HG03469 (cell line): ENCODE results near the gene FOXJ2.
"Not testable (repeated sequence)": the region's sequence is repeated elsewhere in the genome, so short reads cannot be mapped to it uniquely, and the experiment has no call there.

Experiments
- ATAC-seq: cut with Tn5 transposase; IDR thresholded peaks from one replicate; pipeline ENCODE4 v1.9.1; 2021; ENCODE audit warnings: mild to moderate bottlenecking, moderate library complexity, moderate number of reproducible peaks; ENCODE audit not compliant: unreplicated experiment

FOXJ2 gene

DNA sequence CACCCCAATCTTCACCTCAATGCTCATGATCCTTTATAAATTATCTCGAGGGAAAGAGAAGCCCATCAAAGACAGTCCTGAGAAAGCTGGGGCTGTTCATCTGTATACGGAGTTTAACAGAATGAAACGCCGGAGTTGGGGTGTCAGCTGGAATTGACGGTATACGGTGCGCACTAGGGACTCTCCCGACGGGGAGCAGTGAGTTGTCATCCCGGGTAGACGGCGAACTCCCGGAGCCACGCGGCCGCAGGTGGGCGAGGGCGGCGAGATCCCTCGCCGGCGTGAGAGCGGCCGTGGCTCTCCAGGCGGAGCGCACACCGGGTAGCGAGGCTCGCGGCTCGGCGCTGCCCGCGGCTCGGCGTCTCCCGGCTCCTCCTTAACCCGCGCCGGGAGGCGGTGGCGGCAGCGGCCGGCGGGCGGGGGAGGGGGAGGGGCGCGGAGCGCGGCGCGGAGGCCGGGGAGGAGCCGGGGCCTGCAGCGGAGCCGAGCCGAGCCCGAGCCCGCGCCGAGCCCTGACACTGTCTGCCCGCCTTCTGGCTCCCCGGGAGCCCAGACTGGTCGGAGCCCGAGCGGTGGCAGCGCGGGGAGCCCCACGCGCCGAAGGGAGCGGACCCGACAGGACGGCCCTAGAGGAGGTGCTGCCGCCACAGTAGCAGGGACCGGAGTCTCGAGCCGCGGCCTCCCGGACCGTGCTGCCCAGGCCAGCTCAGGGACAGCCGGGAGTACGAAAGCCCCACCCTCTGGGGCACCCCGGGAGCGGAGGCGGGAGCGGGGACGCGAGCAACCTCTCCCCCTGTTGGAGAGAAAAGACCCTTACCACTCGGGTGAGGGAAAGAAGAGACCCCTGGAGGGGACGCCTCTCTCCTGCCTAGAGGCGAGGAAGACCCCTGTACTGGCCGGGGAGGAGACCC, at the start of gene FOXJ2:
TSS of gene FOXJ2 (plus strand) at position 475 of the 911 bp plus-strand sequence. CDS start 7,117 bp downstream, outside the sequence.
- ATAC-seq = no peak

DNA sequence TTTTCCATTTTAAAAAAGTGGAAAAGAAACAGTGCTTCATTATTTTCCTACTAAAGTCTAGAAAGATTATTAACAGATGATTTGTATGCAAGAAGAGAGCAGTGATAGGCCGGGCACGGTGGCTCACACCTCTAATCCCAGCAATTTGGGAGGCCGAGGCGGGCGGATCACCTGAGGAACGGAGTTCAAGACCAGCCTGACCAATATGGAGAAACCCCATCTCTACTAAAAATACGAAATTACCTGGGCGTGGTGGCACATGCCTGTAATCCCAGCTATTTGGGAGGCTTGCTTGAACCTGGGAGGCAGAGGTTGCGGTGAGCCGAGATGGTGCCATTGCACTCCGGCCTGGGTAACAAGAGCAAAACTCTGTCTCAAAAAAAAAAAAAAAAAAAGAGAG, 49.5 kb upstream of the FOXJ2 start:
- ATAC-seq = not testable (repeated sequence)

GRCh38 chr12:7983460-7983859, 49.1 kb upstream of the FOXJ2 start:
- not testable (repeated sequence) for ATAC-seq

DNA sequence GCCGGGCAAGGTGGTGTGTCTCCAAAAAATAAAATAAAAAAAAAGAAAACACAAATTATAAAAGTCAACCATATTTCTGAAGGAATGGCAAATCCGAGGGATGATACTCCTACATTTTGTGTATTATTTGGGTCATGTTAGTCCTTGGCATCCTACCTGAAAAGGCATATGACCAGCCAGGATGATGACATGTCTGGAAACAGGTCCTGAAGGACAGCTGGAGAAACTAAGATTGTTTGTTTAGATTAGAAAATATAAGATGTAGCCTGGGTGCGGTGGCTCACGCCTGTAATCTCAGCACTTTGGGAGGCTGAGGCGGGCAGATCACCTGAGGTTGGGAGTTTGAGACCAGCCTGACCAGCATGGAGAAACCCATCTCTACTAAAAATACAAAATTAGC, 47.6 kb upstream of the FOXJ2 start:
- ATAC-seq = no peak

DNA sequence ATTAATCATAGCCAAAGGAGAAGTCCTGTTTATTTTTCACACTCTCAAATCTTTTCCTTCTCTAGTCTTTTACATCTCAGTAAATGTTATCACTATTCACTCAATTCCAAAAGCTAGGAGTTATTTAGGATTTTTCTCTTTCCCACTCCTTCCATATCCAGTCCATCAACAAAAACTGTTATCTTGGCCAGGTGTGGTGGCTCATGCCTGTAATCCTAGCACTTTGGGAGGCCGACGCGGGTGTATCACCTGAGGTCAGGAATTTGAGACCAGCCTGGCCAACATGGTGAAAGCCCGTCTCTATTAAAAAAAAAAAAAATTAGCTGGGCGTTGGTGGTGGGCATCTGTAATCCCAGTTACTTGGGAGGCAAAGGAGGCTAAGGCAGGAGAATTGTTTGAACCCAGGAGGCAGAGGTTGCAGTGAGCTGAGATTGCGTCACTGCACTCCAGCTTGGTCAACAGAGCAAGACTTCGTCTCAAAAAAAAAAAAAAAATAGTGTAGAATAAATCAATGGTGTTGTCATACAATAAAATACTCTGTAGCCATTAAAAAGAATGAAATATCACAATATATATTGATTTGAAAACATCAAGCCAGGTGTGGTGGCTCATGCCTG, 46.6 kb upstream of the FOXJ2 start:
- ATAC-seq = no peak

GRCh38 chr12:7989827-7990491, 42.6 kb upstream of the FOXJ2 start:
- ATAC-seq = no peak

DNA sequence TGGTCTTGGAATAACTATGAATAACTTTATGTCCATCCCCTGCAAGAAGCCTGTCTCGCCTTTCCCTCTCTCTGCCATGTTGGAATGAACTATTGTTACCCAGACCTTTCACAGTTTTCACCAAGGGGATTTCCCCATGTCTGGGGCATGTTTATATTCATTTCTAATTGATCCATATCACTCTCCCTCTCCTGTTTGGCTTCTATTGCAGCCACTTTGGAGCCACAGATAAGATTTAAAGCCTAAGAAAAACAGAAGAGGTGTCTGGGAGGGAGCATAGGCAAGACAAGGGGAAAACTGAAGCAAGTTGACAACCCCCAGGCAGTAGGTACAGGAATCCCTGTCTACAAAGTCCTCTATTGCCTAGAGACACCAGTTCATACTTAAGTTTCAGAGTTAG, 41.0 kb upstream of the FOXJ2 start:
- no peak for ATAC-seq

DNA sequence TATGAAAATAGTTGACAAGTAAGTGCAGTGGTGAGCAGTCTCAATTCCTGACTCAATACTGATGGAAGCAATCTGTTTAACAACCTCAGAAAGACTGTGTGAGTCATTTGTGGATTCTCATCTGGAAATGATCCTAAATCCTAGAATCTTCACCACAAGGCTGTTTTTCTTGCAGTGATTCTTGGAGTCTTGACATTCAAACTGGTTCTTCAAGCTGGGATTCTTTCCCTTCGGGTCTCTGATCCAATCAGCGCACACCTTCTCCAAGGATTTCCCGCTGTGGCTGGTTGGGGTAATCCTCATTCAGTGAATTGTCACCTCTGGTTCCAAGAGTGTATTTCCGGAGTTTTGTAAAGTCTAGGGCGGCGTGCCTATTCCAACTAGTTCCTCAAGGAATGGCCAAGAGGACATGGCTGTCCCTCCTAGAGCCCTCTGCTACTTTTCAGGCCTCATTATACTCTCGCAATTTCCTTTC, 37.7 kb upstream of the FOXJ2 start:
- no peak for ATAC-seq

GRCh38 chr12:7995266-7995963, 37.1 kb upstream of the FOXJ2 start:
- ATAC-seq = peak; percentile 98

DNA sequence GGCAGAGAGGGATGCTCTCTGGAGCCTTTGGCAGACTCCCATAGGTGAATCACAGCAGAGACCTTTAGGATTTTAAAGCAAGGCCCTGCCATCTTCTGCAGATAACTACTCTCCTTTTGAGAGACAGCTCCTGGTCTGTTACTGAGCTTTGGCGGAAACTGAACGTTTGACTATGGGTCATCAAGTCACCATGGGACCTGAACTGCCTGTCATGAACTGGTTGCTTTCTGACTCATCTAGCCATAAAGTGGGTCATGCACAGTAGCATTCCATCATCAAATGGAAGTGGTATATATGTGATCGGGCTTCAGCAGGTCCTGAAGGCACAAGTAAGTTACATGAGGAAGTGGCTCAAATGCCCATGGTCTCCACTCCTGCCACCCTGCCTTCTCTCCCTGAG, 31.7 kb upstream of the FOXJ2 start:
- not testable (repeated sequence) for ATAC-seq

DNA sequence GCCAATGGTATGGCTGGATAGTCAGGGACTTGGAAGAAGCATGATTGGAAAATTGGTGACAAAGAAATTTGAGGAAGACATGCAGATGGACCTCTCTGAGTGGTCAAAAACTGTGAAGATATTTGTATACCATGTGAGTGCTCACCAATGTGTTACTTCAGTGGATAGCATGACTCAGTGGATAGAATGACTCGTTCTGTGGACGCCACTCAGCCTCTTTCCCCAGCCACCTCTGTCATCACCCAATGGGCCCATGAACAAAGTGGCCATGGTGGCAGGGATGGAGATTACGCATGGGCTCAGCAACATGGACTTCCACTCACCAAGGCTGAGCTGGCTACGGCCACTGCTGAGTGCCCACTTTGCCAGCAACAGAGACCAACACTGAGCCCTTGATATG, 31.0 kb upstream of the FOXJ2 start:
- ATAC-seq = not testable (repeated sequence)

DNA sequence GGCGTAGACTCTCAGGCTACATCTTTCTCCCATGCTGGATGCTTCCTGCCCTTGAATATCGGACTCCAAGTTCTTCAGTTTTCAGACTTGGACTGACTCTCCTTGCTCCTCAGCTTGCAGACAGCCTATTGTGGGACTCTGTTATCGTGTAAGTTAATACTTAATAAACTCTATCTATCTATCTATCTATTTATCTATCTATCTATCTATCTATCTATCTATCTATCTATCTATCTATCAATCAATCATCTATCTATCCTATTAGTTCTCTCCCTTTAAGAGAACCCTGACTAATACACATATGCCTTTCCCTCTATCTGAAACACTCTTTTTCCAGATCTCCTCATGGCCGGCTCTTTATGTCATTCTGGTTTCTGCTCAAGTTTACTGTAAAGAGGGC, 27.6 kb upstream of the FOXJ2 start:
- ATAC-seq = not testable (repeated sequence)

DNA sequence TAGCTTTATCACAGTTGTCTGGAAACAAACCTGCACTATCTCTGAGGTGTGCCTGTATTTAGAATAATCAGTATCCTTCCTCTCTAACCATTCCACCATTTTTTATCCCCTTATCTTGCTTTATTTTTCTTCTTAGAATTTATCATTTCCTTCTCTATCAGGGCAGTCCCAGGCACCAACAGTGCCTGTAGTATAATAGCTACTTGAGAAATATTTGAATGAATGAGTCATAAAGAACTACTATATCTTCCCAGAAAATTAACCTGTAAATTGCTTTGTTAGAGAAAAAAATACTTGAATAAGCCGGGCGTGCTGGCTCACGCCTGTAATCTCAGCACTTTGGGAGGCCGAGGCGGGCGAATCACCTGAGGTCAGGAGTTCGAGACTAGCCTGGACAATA, 21.2 kb upstream of the FOXJ2 start:
- ATAC-seq = no peak

DNA sequence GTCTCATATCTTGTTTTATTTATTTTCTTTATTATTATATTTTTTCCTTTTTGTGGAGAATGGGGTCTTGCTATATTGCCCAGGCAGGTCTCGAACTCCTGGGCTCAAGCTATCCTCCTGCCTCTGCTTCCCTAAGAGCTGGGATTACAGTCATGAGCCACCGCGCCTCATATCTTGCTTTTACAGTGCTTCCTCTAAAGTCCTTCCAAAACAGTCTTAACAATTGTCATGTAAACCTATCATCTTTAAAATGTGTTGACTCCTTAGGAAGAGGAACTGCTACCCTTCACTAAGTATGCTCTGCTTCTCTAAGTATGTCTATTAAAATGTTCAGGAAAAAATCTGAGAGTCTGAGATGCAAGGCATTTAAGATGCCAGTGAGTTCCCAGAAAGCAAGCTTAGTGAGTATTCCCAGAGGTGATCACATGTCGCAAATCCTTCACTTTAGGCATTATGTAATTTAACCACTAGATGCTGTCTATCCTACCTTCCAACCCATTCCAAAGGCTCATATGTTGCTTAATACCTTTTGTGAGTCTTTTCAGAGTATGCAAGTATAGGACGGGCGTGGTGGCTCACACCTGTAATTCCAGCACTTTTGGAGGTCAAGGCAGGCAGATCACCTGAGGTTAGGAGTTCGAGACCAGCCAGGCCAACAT, 19.7 kb upstream of the FOXJ2 start:
- no peak for ATAC-seq

- ATAC-seq = no peak
Measured at GRCh38 chr12:8014836-8015235, 17.7 kb upstream of the FOXJ2 start.

DNA sequence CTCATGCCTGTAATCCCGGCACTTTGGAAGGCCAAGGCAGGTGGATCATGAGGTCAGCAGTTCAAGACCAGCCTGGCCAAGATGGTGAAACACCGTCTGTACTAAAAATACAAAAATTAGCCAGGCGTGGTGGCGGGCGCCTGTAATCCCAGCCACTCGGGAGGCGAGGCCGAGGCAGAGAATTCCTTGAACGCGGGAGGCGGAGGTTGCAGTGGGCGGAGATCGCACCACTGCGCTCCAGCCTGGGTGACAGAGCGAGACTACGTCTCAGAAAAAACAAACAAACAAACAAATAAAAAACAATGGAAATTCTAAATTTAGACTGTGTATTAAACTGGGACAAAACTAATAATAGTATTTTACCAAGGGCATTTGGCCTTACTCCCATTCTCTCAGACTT, 14.3 kb upstream of the FOXJ2 start:
- not testable (repeated sequence) for ATAC-seq

GRCh38 chr12:8018666-8019581, 13.6 kb upstream of the FOXJ2 start:
- ATAC-seq = no peak

- ATAC-seq = peak; percentile 90
Measured at GRCh38 chr12:8026291-8026900, 6.1 kb upstream of the FOXJ2 start.

DNA sequence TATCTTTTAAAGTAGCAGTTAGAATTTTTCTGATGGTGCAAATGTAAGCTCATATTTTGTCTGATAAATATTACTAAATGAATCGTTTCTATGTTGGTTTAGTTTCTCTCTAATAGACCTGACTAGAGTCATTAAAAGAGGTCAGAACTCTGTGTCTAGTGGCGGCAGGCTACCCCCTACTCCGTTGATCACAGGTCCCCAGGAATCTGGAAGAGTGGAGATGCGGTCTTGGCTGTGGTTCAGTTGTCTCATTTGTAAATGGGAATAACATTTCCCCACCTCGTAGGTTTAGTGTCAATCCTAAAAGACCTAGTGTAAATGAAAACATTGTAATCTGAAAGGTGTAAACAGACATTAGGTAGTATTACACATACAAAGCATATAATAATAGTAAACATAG, 4.7 kb upstream of the FOXJ2 start:
- ATAC-seq = no peak
